ENCODE results near the gene PAF1.

Gene PAF1

GRCh38 chr19:39390751-39391437 lies at the start of gene PAF1, which contains the start of gene MED29:
PAF1 (minus strand) TSS chr19:39391106; CDS start chr19:39390864, 242 bp downstream.
MED29 (plus strand) TSS chr19:39391378; CDS start chr19:39391423, 45 bp downstream.
- peak; percentile 92 for DNase-seq

- no peak for DNase-seq
Observed at GRCh38 chr19:39438270-39438934, 47.5 kb upstream of the PAF1 start.

GRCh38 chr19:39436350-39436716 lies 45.4 kb upstream of the PAF1 start:
- DNase-seq = no peak

GRCh38 chr19:39435499-39436349 lies 44.8 kb upstream of the PAF1 start, which contains the start of gene RPS16:
RPS16 (minus strand) TSS chr19:39435949; CDS start chr19:39435895, 54 bp downstream.
- DNase-seq = peak; percentile 99

- no peak for DNase-seq
Observed at GRCh38 chr19:39434123-39435076, 43.5 kb upstream of the PAF1 start.

- no peak for DNase-seq
Observed at GRCh38 chr19:39433480-39434079, 42.7 kb upstream of the PAF1 start.

DNA sequence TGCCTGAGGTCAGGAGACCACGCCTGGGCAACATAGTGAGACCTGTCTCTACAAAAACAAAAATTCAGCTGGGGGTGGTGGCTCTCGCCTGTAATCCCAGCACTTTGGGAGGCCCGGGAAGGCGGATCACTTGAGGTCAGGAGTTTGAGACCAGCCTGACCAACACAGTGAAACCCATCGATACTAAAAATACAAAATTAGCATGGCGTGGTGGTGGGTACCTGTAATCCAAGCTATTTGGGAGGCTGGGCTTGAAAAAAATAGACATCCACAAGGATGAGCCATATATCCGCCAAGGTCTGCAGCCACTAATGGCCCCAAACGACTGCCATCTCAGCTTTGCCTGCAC lies 41.7 kb upstream of the PAF1 start:
- DNase-seq = no peak

DNA sequence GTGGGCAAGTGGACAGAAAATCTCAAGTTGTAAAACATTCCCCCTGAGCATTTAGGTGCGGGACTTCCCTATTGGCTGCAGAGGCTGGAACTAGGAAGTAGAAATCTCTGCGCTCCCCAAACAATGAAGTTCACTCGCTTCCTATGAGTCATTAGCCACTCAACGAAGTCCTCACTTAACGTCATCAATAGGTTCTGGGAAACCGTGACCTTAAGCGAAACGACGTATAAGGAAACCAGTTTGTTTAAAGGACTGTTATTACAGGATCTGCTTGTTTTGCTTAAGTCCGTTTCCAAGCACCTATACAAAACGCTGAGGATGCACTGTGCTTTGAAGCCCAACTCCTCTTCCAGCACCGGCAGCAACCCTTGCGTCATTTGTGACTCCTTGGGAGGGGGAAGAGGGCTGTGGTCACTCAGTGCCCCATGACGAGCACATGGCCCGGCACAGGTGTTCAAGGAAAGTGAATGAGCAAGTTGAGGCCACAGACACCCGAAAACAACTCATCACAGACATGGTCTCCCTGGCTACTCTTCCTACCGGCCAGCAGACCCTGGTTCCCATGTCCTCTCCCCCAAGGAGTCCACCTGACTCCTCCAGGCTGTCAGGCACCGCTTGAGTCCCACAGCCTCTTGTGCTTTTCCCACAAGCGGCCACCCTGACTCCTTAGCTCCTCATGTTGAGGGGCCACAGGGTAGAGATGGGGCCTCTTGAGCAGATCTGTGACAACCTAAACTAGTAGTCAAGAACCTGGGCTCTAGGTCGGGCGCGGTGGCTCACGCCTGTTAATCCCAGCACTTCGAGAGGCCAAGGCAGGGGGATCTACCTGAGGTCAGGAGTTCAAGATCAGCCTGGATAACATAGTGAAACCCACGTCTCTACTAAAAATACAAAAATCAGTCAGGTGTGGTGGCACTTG lies 40.0 kb upstream of the PAF1 start:
- peak; percentile 86 for DNase-seq

- no peak for DNase-seq
Observed at GRCh38 chr19:39428283-39429112, 37.6 kb upstream of the PAF1 start.

- DNase-seq = no peak
Observed at GRCh38 chr19:39427707-39428106, 36.8 kb upstream of the PAF1 start.

GRCh38 chr19:39426170-39426569 lies 35.3 kb upstream of the PAF1 start:
- no peak for DNase-seq

DNA sequence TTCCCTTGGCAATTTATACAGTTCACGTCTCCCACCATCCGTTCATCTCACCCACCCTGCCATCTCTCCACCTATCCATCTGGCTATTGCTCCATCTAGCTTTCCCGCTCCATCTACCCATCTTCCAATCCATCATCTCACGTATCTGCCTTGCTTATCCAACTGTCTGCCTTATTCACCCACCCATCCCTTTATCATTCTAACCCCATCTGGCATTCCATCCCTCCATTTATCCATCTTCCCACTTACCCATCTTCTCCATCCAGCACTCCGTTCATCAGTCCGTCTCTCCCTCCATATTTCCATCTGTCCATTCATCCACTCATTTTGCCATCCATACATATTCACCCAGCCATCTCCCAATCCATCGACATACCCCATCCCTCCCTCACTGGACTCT lies 34.8 kb upstream of the PAF1 start:
- no peak for DNase-seq

GRCh38 chr19:39424934-39425333 lies 34.0 kb upstream of the PAF1 start:
- DNase-seq = peak; percentile 40

- peak; percentile 50 for DNase-seq
Observed at GRCh38 chr19:39423258-39424086, 32.6 kb upstream of the PAF1 start.

DNA sequence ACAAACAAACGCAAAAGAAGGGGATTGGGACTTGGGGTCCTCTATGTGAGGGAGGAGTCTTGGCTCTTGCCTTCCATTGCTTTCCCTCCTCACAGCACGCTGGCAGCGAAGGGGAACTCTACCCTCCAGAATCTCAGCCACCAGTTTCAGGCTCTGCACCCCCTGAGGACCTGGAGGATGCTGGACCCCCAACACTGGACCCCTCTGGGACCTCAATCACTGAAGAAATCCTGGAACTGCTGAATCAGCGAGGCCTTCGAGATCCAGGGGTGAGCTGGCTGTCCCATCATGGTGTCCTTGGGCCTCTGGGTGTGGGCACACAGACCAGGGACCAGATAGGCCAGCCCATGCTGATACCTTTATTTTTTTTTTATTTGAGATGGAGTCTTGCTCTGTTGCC lies 31.1 kb upstream of the PAF1 start:
- DNase-seq = no peak

DNA sequence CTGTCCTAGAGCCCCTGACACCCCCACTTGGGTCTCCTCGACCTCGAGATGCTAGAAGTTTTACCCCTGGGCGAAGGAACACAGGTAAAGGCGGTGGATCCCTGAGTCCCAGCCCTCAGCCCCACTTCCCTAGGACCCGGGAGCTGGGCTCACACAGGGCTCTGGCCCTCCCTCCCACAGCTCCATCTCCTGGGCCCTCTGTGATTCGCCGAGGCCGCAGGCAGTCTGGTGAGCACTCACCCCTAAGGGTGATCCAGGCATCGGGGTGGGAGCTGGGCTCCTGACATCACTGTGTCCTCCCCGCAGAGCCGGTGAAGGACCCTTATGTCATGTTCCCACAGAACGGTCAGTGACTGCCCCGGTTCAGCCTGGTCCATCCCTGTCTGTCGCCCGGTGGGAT lies 29.9 kb upstream of the PAF1 start:
- peak; percentile 43 for DNase-seq

DNA sequence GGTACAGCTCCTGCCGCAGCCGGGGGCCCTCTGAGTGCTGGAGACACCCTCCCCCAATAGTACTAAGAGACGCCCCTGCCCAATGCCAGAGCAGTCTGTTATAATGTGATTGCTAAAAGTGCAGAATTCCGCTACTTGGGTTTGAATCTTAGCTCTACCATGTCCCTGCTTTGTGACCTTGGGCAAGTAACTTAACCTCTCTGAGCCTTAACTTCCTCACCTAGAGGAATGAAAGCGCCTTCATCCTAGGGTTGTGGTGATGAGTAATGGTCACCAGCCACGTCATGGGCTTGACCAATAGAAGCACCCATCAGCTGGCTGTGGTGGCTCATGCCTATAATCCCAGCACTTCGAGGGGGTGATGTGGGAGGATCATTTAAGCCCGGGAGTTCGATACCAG lies 28.1 kb upstream of the PAF1 start:
- DNase-seq = no peak

- no peak for DNase-seq
Observed at GRCh38 chr19:39417463-39418181, 26.7 kb upstream of the PAF1 start.
